Middle frontal gyrus (tissue), 1 donor: ENCODE data around the gene FHDC1.

Experiments
- DNase-seq: peaks from one replicate; pipeline ENCODE4 v3.0.0-alpha.2; 2015; ENCODE audit warnings: low spot score; ENCODE audit errors: extremely low spot score

FHDC1 gene

DNA sequence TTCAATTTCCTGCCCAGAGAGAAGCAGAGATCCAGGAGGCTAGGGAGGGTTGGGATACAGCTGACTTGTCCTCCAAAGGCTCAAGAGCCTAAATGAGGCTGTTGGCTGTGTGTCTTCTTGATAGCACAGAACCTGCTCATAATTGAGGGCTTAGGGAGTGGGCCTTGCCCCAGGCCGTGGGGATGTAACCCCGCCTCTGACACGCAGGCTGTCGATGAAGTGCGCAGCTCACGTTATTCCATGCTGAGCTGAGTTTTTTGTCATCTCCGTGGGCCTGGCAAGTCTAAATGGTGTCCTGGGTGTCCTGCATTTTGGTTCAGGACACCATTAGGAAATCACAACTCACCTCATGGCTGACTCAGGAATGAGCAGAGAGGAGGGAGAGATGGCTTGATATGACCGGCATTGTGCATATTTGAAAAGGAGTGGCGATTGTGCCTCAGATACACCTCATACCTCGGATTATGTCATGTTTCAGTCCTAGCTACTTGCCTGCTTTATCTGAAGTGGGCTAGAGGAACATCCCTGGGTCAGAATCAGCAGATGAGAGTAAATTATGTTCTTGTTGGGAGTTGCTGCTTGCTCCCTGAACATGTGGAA is 43.7 kb downstream of the FHDC1 start:
- DNase-seq, result no peak

DNA sequence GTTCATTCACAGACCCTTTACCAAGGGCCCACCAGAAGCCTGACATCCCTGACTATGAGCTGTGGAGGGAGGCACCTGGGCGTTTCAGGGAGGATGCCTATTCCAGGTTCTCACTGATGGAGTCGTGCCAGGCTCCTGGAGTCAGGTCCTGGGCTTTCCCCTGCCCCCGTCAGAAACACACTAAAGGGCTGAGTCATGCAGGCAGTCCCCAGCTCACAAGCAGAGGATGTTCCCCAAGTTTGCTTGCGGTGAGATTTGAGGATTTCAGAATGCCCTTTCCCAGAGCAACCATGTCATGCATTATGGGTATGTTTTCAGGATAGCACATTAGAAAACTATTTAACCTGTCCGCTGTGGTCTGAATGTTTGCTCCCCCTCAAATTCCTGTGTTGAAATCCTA is 45.2 kb downstream of the FHDC1 start:
- DNase-seq, result no peak

- DNase-seq, result no peak
Observed at GRCh38 chr4:152981842-152982241, 45.7 kb downstream of the FHDC1 start.

GRCh38 chr4:152983221-152983620 is 47.1 kb downstream of the FHDC1 start:
- no peak for DNase-seq

GRCh38 chr4:152983774-152984411 is 47.8 kb downstream of the FHDC1 start:
- DNase-seq, result no peak

DNA sequence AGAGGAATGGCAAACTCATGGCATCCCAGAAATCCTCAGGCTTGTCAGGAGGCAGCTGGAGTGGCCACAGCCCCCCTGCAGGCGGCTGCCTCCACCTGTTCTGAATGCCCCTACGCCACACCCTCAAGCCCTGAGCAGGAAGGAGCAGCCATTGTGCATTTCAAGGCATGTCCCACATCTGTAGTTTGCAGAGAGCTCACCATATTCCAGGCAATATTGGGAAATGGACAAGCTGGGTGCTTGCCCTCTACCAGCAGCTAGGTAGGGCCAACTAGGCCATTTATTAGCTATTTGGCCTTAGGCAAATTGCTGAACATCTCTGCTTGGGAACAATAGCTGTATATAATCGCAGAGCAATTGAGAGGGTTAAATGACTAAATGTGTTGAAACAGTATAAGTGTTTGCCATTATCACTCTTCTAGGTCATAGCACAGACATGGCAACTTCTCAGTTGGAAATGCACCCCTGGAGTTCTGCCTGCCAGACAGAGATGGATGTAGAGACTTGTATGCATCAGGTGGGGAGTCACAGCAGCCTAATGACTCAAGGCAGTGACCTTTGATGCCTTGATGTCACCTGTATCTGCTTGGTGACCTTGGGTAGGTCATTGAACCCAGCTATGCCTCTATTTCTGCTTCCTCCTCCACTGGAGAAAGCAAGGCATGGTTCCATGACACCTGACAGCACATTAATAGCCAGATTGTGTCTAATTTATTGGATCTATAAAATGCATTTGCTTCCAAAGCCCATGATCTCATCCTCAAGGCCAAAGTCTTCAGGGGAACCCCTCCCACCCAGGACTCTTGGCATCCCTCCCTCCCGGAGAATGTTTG is 52.8 kb downstream of the FHDC1 start:
- DNase-seq, result no peak

DNA sequence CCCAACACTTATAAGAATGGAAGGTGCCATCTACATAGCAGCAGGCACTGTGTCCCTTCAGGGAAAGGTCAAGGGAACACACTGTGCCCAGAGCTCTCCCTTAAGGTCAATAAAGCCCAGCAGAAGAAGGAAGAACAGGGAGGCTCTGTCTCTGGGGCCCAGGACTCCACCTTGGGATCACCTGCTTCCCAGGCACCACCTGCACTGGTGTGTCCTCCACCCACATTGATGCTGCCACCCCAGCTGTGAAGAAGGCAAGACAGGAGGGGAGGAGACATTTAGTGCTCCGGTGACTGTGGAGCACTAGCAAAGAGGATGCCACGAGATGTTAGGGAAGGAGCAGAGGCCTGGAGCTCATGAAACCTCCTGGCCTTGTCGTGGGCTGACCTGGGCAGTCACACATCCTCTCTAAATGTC is 53.4 kb downstream of the FHDC1 start:
- DNase-seq, result no peak

DNA sequence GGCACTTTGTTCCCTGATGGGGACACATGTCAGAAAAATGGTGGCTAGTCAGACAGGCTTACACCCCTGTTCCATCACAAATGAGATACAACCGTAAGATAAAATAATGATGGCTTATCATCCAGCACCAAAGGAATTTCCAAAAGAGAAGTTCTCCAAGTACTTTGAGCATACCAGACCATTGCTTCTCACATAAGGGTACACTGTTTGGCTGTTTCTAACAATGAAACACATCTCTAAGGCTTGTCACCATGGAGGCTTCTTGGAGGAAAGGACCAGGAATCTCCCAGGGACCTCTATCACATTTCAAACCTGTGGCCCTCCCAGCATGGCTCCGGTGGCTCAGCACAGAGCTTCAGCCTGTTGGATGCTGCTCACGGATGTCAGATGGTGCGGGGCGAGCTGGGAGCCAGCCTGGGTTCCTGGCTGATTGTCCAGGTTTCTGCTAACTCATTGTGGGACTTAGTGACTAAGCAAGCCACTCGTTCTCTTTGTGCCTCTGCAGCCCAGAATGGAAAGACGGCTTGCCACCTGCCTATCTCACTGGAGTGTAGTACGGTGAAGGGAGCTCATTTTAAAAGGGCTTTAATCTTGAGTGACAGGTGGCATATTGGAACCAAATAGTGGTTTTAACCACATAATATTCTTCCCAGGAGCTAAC is 54.5 kb downstream of the FHDC1 start:
- no peak for DNase-seq

DNA sequence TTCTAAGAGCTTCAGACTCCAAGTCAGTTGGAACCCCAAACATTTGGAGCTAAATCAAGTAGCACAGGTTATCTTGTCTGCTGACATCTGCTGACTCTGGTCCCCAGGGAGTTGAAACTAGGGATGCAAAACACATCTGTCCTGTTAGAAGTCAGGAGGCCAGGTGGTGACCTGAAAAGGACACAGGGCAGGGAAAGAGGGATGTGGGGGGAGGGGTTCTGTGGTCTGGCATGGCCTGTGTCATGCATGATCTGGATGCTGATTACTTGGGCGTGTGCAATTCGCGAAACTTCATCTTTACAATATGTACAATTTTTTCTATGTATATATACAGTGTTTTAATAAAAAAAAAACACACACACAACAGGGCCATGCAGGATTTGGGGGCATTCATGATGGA is 55.3 kb downstream of the FHDC1 start:
- DNase-seq, result no peak

DNA sequence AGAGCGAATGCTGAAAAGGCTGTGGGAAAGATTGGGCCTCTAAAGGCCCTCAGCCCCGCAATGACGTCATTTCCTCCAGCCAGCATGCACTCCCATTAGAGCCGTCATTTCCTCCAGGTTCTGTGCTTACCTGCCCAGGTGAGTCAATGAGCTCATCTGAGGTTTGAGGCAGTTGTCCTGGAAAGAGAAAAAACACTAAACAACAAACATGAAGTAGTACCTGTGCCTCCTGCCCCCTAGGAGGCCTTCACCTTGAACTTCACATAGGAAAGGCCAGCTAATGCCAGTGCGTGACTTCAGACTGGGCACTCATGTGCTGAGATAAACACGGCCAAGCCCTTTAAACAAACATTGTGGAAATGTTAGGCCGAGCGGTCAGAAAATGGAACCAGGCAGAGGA is 55.9 kb downstream of the FHDC1 start:
- no peak for DNase-seq

GRCh38 chr4:152992466-152992865 is 56.3 kb downstream of the FHDC1 start:
- no peak for DNase-seq

DNA sequence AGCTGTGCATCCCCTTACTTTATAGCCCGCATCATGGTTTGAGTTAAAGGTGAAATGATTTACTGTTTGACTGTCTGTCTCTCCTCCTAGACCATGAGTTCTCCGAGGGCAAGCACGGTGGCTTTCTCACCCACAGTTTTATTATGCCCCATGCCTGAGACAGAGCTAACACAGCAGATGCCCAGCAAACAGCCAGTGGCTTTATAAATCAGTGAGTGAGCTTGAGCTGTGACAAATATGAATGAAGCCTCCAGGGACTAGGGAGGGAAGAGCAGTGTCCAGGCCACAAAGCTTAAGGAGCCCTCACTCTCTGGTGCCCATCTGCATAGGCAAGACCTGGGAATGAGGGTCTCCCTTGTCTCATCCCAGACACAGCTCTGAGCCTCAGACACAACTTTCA is 57.9 kb downstream of the FHDC1 start:
- DNase-seq, result no peak

DNA sequence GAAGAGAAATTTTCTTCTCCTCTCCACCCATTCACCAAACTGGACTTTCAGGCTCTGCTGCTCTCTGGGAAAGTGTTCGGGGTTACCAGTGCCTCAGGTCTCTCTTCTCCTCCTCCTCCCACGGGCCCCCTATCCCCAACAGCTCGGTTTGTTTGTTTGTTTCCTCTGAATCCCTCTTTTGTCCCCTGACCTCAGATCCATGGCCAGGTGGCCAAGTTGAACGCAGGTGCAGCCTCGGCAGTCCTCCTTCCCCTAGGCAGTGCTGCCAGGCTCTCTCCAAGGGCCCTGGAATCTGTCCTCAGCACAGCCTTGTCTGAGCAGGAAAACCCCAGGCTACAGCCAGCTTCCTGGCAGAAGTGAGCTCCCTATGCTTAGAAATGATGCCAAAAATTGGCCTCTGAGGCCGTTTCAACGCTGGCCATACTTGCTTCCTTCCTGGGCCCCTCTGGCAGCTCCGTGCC is 60.0 kb downstream of the FHDC1 start:
- DNase-seq, result no peak

DNA sequence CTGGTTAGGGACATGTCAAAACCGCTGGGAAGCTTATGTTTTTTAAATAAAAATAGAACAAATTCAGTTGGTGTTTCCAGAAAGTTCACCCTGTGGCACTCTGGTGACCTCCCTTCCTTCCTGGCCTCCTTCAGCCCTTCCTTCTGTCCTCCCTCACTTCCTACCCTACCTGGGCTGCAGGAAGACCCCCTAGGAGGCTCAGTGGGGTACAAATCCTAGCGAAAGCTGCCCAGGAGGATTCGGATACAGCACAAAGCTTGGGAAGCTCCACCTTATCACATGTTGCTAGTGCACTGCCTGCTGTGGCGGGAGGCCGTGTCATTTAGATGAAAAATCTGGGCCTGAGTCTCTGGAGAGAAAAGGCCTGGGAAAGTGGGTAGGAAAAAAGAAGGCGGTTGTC is 60.5 kb downstream of the FHDC1 start:
- no peak for DNase-seq

- no peak for DNase-seq
Observed at GRCh38 chr4:152997288-152997687, 61.2 kb downstream of the FHDC1 start.

DNA sequence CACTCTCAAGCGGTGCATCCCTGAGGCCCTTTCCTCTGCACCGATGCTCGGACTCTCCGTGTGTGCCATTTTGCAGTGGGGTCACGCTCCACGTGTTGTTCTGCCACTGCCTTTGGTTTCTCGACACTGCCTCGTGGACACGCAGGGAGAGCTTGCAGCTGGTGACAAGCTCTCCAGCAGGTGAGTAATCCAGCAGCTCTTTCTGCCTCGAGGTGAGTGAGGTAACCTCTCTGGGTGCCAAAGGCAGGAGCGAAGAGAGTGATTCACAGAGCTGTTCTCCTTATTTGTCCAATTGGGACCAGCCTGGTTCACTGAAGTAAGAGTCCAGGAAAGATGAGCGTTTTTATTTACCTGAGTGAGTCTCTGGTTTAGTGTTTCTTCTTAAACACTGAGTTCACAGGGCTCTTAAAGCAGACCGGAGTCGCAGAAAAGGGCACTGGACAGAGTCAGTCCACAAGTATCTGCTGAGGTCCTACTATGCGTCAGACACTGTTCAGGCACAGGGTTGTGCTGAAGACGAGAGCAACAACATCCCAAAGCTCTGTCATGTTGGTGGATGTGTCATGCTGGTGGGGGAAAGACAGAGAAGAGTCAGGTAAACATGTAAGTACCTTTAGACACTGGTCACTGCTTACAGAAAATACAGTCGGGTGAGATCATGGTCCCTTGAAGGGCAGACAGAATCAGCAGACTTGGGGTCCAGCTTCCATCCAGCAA is 61.8 kb downstream of the FHDC1 start:
- no peak for DNase-seq

- DNase-seq, result no peak
Observed at GRCh38 chr4:152998861-152999260, 62.7 kb downstream of the FHDC1 start.

DNA sequence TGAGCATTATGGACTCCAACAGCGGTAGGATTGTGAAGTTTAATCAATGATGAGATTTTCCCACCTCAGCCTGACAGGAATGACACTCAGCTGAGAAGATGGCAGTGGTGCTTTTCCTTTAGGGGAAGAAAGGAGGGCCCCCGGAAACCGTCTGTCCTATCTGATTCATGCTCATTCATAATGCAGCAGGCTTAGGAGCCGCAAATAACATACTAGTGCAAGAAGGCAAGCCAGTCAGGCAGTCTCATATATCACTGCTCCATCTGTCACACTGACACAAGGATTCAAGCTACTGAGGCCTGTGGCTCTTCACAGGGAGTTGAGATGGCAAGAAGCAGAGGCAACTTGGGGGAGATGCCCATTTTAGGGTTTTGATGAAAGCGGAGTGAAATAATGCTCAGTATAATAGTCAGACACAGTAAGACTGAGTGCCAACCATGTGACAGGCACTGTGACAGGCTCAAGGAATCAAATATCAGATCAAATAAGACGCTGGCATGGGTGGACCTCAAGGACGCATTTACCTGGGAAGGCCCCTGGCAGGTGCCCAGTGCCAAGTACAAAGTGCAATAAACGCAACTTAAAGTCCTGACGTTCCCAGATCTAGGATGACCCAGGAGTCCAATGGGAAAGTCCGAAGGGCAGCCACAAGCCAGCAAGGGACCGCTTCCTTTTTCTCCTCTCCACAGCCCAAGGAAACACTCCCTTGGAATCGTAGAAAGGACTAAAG is 63.4 kb downstream of the FHDC1 start:
- no peak for DNase-seq

DNA sequence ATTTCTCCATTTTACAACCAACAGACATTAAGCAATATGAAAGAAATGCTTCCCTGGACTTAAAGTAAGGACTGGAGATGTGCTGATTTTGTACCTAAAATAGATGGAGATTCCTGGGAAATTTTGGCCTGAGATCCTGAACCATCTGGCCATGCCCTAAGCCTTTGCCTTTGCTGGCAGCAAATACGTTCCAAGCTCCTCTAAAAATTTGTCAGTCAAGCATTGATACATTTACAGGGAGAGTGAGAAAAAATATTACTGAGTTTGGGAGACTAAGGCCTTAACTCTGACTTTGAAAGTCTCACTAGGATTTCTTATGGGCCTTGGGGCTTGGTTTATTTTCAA is 63.9 kb downstream of the FHDC1 start:
- DNase-seq, result no peak

DNA sequence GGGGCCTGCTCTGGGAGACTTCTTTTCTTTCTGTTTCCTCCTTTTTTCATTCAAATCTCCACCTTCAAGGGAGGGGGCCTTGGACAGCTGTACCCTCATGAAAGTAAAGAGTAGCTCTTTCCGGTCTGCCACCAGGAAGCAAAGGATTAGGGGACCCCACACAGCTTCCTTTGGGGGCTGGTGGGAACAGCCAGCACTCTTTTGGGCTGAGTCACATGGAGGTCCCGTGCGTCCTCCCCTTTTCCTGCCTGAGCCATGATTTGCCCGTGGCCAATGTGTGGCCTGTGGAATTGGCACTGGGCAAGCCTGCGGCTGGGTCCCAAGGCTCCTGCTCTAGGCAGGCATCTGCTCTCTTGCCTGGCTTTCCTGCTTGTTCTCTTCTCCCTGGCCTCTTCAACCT is 65.5 kb downstream of the FHDC1 start:
- DNase-seq, result no peak

GRCh38 chr4:153002110-153002509 is 66.0 kb downstream of the FHDC1 start:
- DNase-seq, result no peak
